Type B pancreatic cell (in vitro differentiated cells): ENCODE results near the gene PARP6. TPM values are rescaled to one million over a fixed set of nuclear protein-coding genes. Genes with fewer than 3 reads are reported as not detected.
A peak's percentile ranks its signal among the peaks of the same experiment; 100 is the strongest.

Source experiments
- DNase-seq: peaks from one replicate; pipeline ENCODE4 v3.0.0; 2021; ENCODE audit warnings: mixed read lengths; ENCODE audit not compliant: unreplicated experiment; ENCODE audit errors: extremely low spot score
- H3K27ac Mint-ChIP-seq: 2 replicates; pipeline ENCODE4 v1.8.0; 2021; ENCODE audit warnings: mild to moderate bottlenecking, mixed read lengths
- H3K27me3 Mint-ChIP-seq: 2 replicates; pipeline ENCODE4 v1.8.0; 2021; ENCODE audit warnings: mixed read lengths
- H3K36me3 Mint-ChIP-seq: 2 replicates; pipeline ENCODE4 v1.8.0; 2021; ENCODE audit warnings: mixed read lengths
- H3K4me1 Mint-ChIP-seq: one replicate; pipeline ENCODE4 v1.8.0; 2021; ENCODE audit warnings: mixed read lengths; ENCODE audit not compliant: unreplicated experiment
- H3K4me3 Mint-ChIP-seq: 2 replicates; pipeline ENCODE4 v1.8.0; 2021; ENCODE audit warnings: mild to moderate bottlenecking, mixed read lengths
- H3K9me3 Mint-ChIP-seq: 2 replicates; pipeline ENCODE4 v1.8.0; 2021; ENCODE audit warnings: mixed read lengths
- CTCF ChIP-seq: fragments of 200-600 bp; sonication (generic); conservative IDR thresholded peaks from 2 replicates; pipeline ENCODE4 v1.5.0; 2021; ENCODE audit warnings: antibody characterized with exemption, mild to moderate bottlenecking
- total RNA-seq: library from RNA; stranded (reverse); gene quantifications from 2 replicates; pipeline ENCODE4 v1.2.1, GENCODE V29; 2021; ENCODE audit warnings: low replicate concordance

PARP6 gene
- total RNA-seq, 1 donor from 2014 or later, result 97.5 TPM

GRCh38 chr15:72237853-72238224 is 34.5 kb downstream of the PARP6 start:
- no peak for TF ChIP-seq CTCF
- no peaks in the 10 kb centered on the region for H3K27me3 Mint-ChIP-seq
- no peak for DNase-seq
- peak overlapping the region; percentile 80 for H3K27ac Mint-ChIP-seq
- H3K36me3 Mint-ChIP-seq, result peaks cover 14% of the 10 kb centered on the region
- H3K9me3 Mint-ChIP-seq, result no peaks in the 10 kb centered on the region
- peaks cover 2% of the 10 kb centered on the region for H3K4me1 Mint-ChIP-seq
- H3K4me3 Mint-ChIP-seq, result no peak overlapping the region

- Mint-ChIP-seq H3K36me3 (peaks cover 9% of the 10 kb centered on the region), H3K4me1 (peaks cover 8% of the 10 kb centered on the region), H3K9me3 (no peaks in the 10 kb centered on the region), H3K27me3 (no peaks in the 10 kb centered on the region), H3K27ac (peak overlapping the region; percentile 80), H3K4me3 (no peak overlapping the region)
- TF ChIP-seq CTCF, result no peak
- DNase-seq, result no peak
Measured at GRCh38 chr15:72237029-72237852, 35.1 kb downstream of the PARP6 start.

GRCh38 chr15:72236381-72237003 is 35.9 kb downstream of the PARP6 start:
- Mint-ChIP-seq H3K27me3 (no peaks in the 10 kb centered on the region), H3K4me1 (peaks cover 16% of the 10 kb centered on the region), H3K9me3 (no peaks in the 10 kb centered on the region), H3K4me3 (no peak overlapping the region), H3K36me3 (peaks cover 3% of the 10 kb centered on the region), H3K27ac (no peak overlapping the region)
- no peak for TF ChIP-seq CTCF
- no peak for DNase-seq

- DNase-seq, result no peak
- H3K9me3 Mint-ChIP-seq, result no peaks in the 10 kb centered on the region
- peaks cover 16% of the 10 kb centered on the region for H3K4me1 Mint-ChIP-seq
- no peaks in the 10 kb centered on the region for H3K36me3 Mint-ChIP-seq
- no peaks in the 10 kb centered on the region for H3K27me3 Mint-ChIP-seq
- H3K27ac Mint-ChIP-seq, result no peak overlapping the region
- no peak overlapping the region for H3K4me3 Mint-ChIP-seq
- TF ChIP-seq CTCF, result no peak
Measured at GRCh38 chr15:72235298-72235697, 37.1 kb downstream of the PARP6 start.

- Mint-ChIP-seq H3K36me3 (peaks cover 1% of the 10 kb centered on the region), H3K9me3 (no peaks in the 10 kb centered on the region), H3K4me3 (no peak overlapping the region), H3K27ac (no peak overlapping the region), H3K27me3 (no peaks in the 10 kb centered on the region), H3K4me1 (peaks cover 19% of the 10 kb centered on the region)
- TF ChIP-seq CTCF, result no peak
- no peak for DNase-seq
Measured at GRCh38 chr15:72233769-72234168, 38.6 kb downstream of the PARP6 start.
